ENCODE results near the gene ANKRD12.
"Not testable (repeated sequence)": the region's sequence is repeated elsewhere in the genome, so short reads cannot be mapped to it uniquely, and the experiment has no call there.

ANKRD12 gene

GRCh38 chr18:9234528-9234927, 97.9 kb downstream of the ANKRD12 start:
- DNase-seq, result no peak

- DNase-seq, result peak; percentile 16
These were observed 101.4 kb downstream of the ANKRD12 start for GRCh38 chr18:9237981-9238380.

GRCh38 chr18:9239720-9240119, 103.1 kb downstream of the ANKRD12 start:
- no peak for DNase-seq

GRCh38 chr18:9240270-9240669, 103.7 kb downstream of the ANKRD12 start:
- DNase-seq, result peak; percentile 7 to 35

- peak; percentile 19 to 39 for DNase-seq
These were observed 106.4 kb downstream of the ANKRD12 start for GRCh38 chr18:9243029-9243428.

- DNase-seq, result peak; percentile 30 to 42
These were observed 107.8 kb downstream of the ANKRD12 start for GRCh38 chr18:9244376-9244775.

- no peak for DNase-seq
These were observed 112.1 kb downstream of the ANKRD12 start for GRCh38 chr18:9248661-9249060.

- no peak for DNase-seq
These were observed 112.7 kb downstream of the ANKRD12 start for GRCh38 chr18:9249254-9249653.

GRCh38 chr18:9259173-9259572, 122.6 kb downstream of the ANKRD12 start:
- no peak for DNase-seq

- DNase-seq, result no peak
These were observed 124.1 kb downstream of the ANKRD12 start for GRCh38 chr18:9260388-9261380.

- no peak for DNase-seq
These were observed 126.7 kb downstream of the ANKRD12 start for GRCh38 chr18:9263264-9263663.

GRCh38 chr18:9264797-9265196, 128.2 kb downstream of the ANKRD12 start:
- DNase-seq, result not testable (repeated sequence)

GRCh38 chr18:9273221-9273620, 136.6 kb downstream of the ANKRD12 start:
- peak in 1 of 2 donors; percentile 5 for DNase-seq

GRCh38 chr18:9275890-9276289, 139.3 kb downstream of the ANKRD12 start:
- DNase-seq, result no peak

GRCh38 chr18:9278028-9278427, 141.4 kb downstream of the ANKRD12 start:
- no peak for DNase-seq

- no peak for DNase-seq
These were observed 144.3 kb downstream of the ANKRD12 start for GRCh38 chr18:9280849-9281248.

GRCh38 chr18:9281780-9282179, 145.2 kb downstream of the ANKRD12 start:
- no peak for DNase-seq

GRCh38 chr18:9283791-9284190, 147.2 kb downstream of the ANKRD12 start:
- no peak for DNase-seq

GRCh38 chr18:9285604-9286003, 149.0 kb downstream of the ANKRD12 start:
- no peak for DNase-seq

GRCh38 chr18:9287036-9287435, 150.5 kb downstream of the ANKRD12 start:
- no peak for DNase-seq

GRCh38 chr18:9289698-9290097, 153.1 kb downstream of the ANKRD12 start:
- no peak for DNase-seq

- DNase-seq, result no peak
These were observed 153.6 kb downstream of the ANKRD12 start for GRCh38 chr18:9290156-9290555.

GRCh38 chr18:9292047-9292446, 155.5 kb downstream of the ANKRD12 start:
- DNase-seq, result no peak

- no peak for DNase-seq
These were observed 157.4 kb downstream of the ANKRD12 start for GRCh38 chr18:9293948-9294347.
